ENCODE data around the gene CACNA1C. TPM values are rescaled to one million over a fixed set of nuclear protein-coding genes. Genes with fewer than 3 reads are reported as not detected.

Gene CACNA1C
- total and polyA plus RNA-seq, 2 donors (not counting 1 experiment from before 2014, with no cell fraction given): 7.6 to 11.4 TPM

GRCh38 chr12:2117541-2117940 is 64.8 kb downstream of the CACNA1C start:
- Histone ChIP-seq H3K4me1 (ENCODE audit: control insufficient read depth, extremely low read depth, insufficient read depth, low read length) (peaks cover 16% of the 10 kb centered on the region), H3K79me2 (ENCODE audit: control insufficient read depth, insufficient read depth, low read length) (no peaks in the 10 kb centered on the region), H3K9ac (ENCODE audit: insufficient read depth, low read length) (no peak overlapping the region), H3K4me3 (replicated peaks in 1 of 4; ENCODE audit: control extremely low read depth in 1 of 4, insufficient read depth in 1 of 4, low read depth in 3 of 4, low read length in 4 of 4) (no peak overlapping the region), H3K27me3 (ENCODE audit: control insufficient read depth, insufficient read depth, low read length) (no peaks in the 10 kb centered on the region), H2AFZ (ENCODE audit: low read length) (no peak overlapping the region), H3K4me2 (ENCODE audit: extremely low read depth, insufficient read depth, low read length) (no peak overlapping the region), H4K20me1 (ENCODE audit: control insufficient read depth, extremely low read depth, insufficient read depth, low read length) (no peaks in the 10 kb centered on the region), H3K27ac (ENCODE audit: insufficient read depth, low read length) (no peak overlapping the region), H3K36me3 (ENCODE audit: control insufficient read depth, insufficient read depth, low read length) (peaks cover 4% of the 10 kb centered on the region), H3K9me3 (ENCODE audit: control insufficient read depth, insufficient read depth, low read depth, low read length) (no peaks in the 10 kb centered on the region)
- no peak for DNase-seq (ENCODE audit: low read depth in 2 of 2)
- TF ChIP-seq CTCF (conservative IDR thresholded peaks at IDR 0.05 in 1 of 2, IDR thresholded peaks at IDR 0.05 in 1 of 2; ENCODE audit: low read depth in 1 of 2, low read length in 2 of 2): no peak

- Histone ChIP-seq H2AFZ (ENCODE audit: low read length) (no peak overlapping the region), H3K27me3 (ENCODE audit: control insufficient read depth, insufficient read depth, low read length) (no peaks in the 10 kb centered on the region), H3K36me3 (ENCODE audit: control insufficient read depth, insufficient read depth, low read length) (peaks cover 4% of the 10 kb centered on the region), H3K4me1 (ENCODE audit: control insufficient read depth, extremely low read depth, insufficient read depth, low read length) (peaks cover 16% of the 10 kb centered on the region), H4K20me1 (ENCODE audit: control insufficient read depth, extremely low read depth, insufficient read depth, low read length) (no peaks in the 10 kb centered on the region), H3K4me2 (ENCODE audit: extremely low read depth, insufficient read depth, low read length) (no peak overlapping the region), H3K79me2 (ENCODE audit: control insufficient read depth, insufficient read depth, low read length) (no peaks in the 10 kb centered on the region), H3K9ac (ENCODE audit: insufficient read depth, low read length) (no peak overlapping the region), H3K4me3 (replicated peaks in 1 of 4; ENCODE audit: control extremely low read depth in 1 of 4, insufficient read depth in 1 of 4, low read depth in 3 of 4, low read length in 4 of 4) (no peak overlapping the region), H3K9me3 (ENCODE audit: control insufficient read depth, insufficient read depth, low read depth, low read length) (no peaks in the 10 kb centered on the region), H3K27ac (ENCODE audit: insufficient read depth, low read length) (no peak overlapping the region)
- DNase-seq (ENCODE audit: low read depth in 2 of 2): no peak
- TF ChIP-seq CTCF (conservative IDR thresholded peaks at IDR 0.05 in 1 of 2, IDR thresholded peaks at IDR 0.05 in 1 of 2; ENCODE audit: low read depth in 1 of 2, low read length in 2 of 2): no peak
- no peak for TF ChIP-seq EZH2 (IDR thresholded peaks at IDR 0.05; ENCODE audit: low read length, missing control alignments)
These were observed 65.3 kb downstream of the CACNA1C start for GRCh38 chr12:2118061-2118460.

GRCh38 chr12:2118481-2119255 is 65.9 kb downstream of the CACNA1C start:
- Histone ChIP-seq H3K9ac (ENCODE audit: insufficient read depth, low read length) (no peak overlapping the region), H3K36me3 (ENCODE audit: control insufficient read depth, insufficient read depth, low read length) (peaks cover 4% of the 10 kb centered on the region), H3K4me1 (ENCODE audit: control insufficient read depth, extremely low read depth, insufficient read depth, low read length) (peaks cover 16% of the 10 kb centered on the region), H3K27ac (ENCODE audit: insufficient read depth, low read length) (no peak overlapping the region), H3K79me2 (ENCODE audit: control insufficient read depth, insufficient read depth, low read length) (no peaks in the 10 kb centered on the region), H3K4me3 (replicated peaks in 1 of 4; ENCODE audit: control extremely low read depth in 1 of 4, insufficient read depth in 1 of 4, low read depth in 3 of 4, low read length in 4 of 4) (no peak overlapping the region), H3K27me3 (ENCODE audit: control insufficient read depth, insufficient read depth, low read length) (no peaks in the 10 kb centered on the region), H3K4me2 (ENCODE audit: extremely low read depth, insufficient read depth, low read length) (no peak overlapping the region), H3K9me3 (ENCODE audit: control insufficient read depth, insufficient read depth, low read depth, low read length) (no peaks in the 10 kb centered on the region), H2AFZ (ENCODE audit: low read length) (no peak overlapping the region), H4K20me1 (ENCODE audit: control insufficient read depth, extremely low read depth, insufficient read depth, low read length) (no peaks in the 10 kb centered on the region)
- no peak for TF ChIP-seq CTCF (conservative IDR thresholded peaks at IDR 0.05 in 1 of 2, IDR thresholded peaks at IDR 0.05 in 1 of 2; ENCODE audit: low read depth in 1 of 2, low read length in 2 of 2)
- no peak for TF ChIP-seq EZH2 (IDR thresholded peaks at IDR 0.05; ENCODE audit: low read length, missing control alignments)
- DNase-seq (ENCODE audit: low read depth in 2 of 2): no peak
